AG09309 (cell line): ENCODE results near the gene MRPS6.

ENCODE experiments used
- DNase-seq: peaks from one replicate; pipeline ENCODE4 v3.0.0-alpha.2; 2010; ENCODE audit warnings: low read depth
- H3K4me3 ChIP-seq: 2 replicates; pipeline ENCODE4 v1.5.1; 2011; ENCODE audit warnings: mild to moderate bottlenecking, low read depth, low read length, moderate library complexity; ENCODE audit not compliant: control insufficient read depth
- TF ChIP-seq, protein P1 (sequence below): IDR thresholded peaks from 2 replicates; pipeline ENCODE4 v1.5.1; 2011; ENCODE audit warnings: mild to moderate bottlenecking, low read depth, low read length, inconsistent platforms; ENCODE audit not compliant: insufficient read depth, control insufficient read depth; ENCODE audit errors: missing control alignments

MRPS6 gene

GRCh38 chr21:34076835-34077234, 3.5 kb downstream of the MRPS6 start:
- H3K4me3 ChIP-seq = no peak overlapping the region
- no peak for DNase-seq
- TF ChIP-seq, protein P1, sequence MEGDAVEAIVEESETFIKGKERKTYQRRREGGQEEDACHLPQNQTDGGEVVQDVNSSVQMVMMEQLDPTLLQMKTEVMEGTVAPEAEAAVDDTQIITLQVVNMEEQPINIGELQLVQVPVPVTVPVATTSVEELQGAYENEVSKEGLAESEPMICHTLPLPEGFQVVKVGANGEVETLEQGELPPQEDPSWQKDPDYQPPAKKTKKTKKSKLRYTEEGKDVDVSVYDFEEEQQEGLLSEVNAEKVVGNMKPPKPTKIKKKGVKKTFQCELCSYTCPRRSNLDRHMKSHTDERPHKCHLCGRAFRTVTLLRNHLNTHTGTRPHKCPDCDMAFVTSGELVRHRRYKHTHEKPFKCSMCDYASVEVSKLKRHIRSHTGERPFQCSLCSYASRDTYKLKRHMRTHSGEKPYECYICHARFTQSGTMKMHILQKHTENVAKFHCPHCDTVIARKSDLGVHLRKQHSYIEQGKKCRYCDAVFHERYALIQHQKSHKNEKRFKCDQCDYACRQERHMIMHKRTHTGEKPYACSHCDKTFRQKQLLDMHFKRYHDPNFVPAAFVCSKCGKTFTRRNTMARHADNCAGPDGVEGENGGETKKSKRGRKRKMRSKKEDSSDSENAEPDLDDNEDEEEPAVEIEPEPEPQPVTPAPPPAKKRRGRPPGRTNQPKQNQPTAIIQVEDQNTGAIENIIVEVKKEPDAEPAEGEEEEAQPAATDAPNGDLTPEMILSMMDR = no peak

- TF ChIP-seq, protein P1 = no peak
- DNase-seq = no peak
- H3K4me3 ChIP-seq = no peak overlapping the region
These were observed 4.5 kb downstream of the MRPS6 start for GRCh38 chr21:34077888-34078287.

DNA sequence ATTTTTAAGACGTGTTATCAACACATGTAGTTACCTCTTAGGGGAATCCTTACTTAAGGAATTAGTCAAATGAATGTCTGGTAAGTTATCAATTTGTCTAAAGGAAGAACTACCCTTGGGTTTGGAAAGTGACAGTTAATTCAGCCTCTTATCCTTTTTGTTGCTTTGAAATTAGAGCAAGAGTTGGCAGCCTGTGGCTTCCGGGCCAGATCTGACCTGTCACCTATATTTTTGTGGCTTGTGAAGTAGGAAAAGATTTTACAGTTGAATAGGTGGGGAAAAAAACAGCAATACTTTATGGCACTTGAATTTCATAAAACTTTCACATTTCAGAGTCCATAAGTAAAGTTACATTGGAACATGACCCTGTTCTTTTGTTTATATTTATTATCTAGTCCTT, 5.5 kb downstream of the MRPS6 start:
- H3K4me3 ChIP-seq = no peak overlapping the region
- TF ChIP-seq, protein P1 = no peak
- DNase-seq = no peak

DNA sequence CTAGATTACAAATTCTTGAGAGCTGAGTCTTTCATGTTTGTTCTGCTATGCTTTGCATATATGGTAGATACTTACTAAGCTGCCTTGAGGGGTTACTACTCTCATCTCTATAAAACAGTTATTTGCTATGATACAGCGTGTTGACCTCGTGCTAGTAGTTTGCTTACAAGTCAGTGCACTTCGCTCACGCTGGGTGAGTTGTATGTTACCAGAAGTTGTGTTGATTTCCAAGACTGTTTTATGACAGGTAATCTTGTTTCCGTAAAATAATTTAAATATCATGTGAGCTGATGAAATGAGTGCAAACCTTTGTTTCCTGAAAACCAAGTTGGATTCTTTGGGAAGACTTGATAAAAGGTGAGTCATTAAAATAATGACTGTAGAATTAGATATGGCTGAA, 7.3 kb downstream of the MRPS6 start:
- no peak for DNase-seq
- TF ChIP-seq, protein P1 = no peak
- H3K4me3 ChIP-seq = no peak overlapping the region

DNA sequence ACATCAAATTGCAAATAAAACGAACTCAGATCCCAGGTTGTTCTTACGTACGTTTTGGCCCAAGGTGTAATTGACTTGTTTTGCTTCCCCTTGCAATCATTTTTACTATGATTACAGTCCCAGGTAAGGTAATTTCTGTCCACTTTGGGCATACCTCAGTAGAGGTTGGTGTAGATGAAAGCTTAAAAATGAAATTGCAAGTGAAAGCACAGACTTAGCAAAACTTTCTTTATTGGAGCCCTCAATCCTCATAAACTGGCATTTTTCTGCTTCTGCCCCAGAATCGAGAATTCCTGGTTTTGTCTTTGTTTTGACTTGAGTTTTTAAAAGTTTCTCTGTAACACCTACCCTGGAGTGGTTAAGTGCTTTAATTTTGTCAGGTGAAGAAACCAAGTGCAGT, 9.4 kb downstream of the MRPS6 start:
- no peak overlapping the region for H3K4me3 ChIP-seq
- TF ChIP-seq, protein P1 = no peak
- DNase-seq = no peak

DNA sequence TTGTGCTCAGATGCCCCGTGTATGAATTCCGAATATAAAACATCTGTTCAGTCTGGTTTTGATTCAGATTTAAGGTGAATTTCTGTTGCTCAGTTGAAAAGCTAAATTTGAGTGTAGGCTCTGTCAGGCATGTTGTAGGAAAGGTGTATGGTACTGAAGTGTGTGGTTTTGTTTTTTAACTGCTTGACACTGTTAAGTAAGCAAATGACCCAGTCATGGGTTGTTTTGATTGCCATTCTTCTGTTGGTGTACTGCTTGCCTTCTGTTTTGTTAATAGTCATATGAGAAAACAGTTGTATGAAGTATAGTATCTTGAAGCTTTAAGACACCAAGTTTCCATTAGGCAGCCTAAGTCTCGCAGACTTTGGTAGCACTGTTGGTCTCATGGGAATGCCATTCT, 10.0 kb downstream of the MRPS6 start:
- no peak for DNase-seq
- TF ChIP-seq, protein P1 = no peak
- H3K4me3 ChIP-seq = no peak overlapping the region

DNA sequence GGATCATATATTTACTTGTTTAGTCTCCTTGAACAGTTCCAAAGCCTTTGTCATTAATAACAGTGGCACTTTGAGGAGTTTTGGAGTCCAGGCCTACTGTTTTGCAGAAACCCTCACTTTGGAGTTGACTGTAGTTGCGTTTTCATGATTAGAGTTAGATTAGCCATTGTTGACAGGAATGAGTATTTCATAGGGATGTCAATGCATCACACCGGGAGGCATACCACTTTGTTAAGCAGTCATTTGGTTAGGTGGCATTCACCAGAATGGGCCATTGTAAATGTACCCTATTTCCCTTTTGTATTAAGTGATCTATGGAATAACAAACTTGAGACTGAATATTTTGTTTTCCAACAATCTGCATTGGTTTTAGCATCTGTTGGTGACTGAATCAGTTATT, 11.8 kb downstream of the MRPS6 start:
- H3K4me3 ChIP-seq = no peak overlapping the region
- DNase-seq = no peak
- TF ChIP-seq, protein P1 = no peak
